Measurements from ENCODE around the gene PTPRN2.

GRCh38 chr7:157615101-157615817 lies 972.4 kb downstream of the PTPRN2 start:
- no peak for TF ChIP-seq CTCF (IDR thresholded peaks at IDR 0.05)
- TF ChIP-seq ZFX (IDR thresholded peaks at IDR 0.05; ENCODE audit: borderline replicate concordance) = no peak
